Measurements from ENCODE around the gene LDB2.

The LDB2 gene

GRCh38 chr4:16868674-16869073 lies 29.8 kb downstream of the LDB2 start:
- H3K4me3 ChIP-seq (ENCODE audit: low read depth, low read length) = no peak overlapping the region
- no peak for TF ChIP-seq CTCF (IDR thresholded peaks at IDR 0.05; ENCODE audit: control insufficient read depth, extremely low read depth, insufficient read depth)
- no peak for DNase-seq (ENCODE audit: low read depth)

DNA sequence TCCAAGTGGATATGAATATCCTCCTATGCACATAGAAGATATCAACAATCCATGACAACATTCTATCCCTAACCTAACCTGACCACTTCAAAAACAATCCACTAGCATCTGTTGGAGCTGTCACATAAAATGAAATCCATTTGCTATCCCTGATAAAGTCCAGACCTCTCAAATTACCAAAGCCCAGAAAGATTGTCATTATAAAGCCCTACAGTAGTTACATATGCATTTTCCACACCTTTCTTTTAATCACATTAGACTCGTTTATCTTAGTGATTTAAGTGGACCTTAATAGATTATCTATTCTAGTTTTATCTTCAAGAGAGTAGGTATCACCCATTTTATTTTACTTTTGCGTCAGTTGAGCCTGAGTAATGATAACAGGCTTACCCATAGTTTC lies 30.6 kb downstream of the LDB2 start:
- H3K4me3 ChIP-seq (ENCODE audit: low read depth, low read length) = no peak overlapping the region
- TF ChIP-seq CTCF (IDR thresholded peaks at IDR 0.05; ENCODE audit: control insufficient read depth, extremely low read depth, insufficient read depth) = no peak
- DNase-seq (ENCODE audit: low read depth) = no peak

DNA sequence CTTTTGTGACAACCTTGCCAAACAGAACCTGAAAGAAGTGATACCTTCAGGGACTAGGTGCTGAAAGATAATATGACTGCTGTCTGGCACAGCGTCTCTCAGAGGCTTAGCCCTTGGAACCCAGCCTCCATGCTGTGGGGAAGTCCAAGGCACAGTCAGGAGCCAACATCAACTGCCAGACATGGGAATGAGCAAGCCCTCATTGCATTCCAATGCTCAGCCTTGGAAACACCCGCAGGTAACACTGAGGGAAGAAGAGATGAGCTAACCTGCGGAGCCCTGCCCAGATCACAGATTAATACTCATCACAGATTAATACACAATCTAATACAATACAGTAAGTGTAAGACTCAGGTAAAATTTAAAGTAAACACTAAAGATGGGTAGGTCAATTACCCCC lies 31.5 kb downstream of the LDB2 start:
- no peak for TF ChIP-seq CTCF (IDR thresholded peaks at IDR 0.05; ENCODE audit: control insufficient read depth, extremely low read depth, insufficient read depth)
- H3K4me3 ChIP-seq (ENCODE audit: low read depth, low read length) = no peak overlapping the region
- no peak for DNase-seq (ENCODE audit: low read depth)

- no peak for TF ChIP-seq CTCF (IDR thresholded peaks at IDR 0.05; ENCODE audit: control insufficient read depth, extremely low read depth, insufficient read depth)
- DNase-seq (ENCODE audit: low read depth) = no peak
- H3K4me3 ChIP-seq (ENCODE audit: low read depth, low read length) = no peak overlapping the region
These were observed 32.6 kb downstream of the LDB2 start for GRCh38 chr4:16865897-16866283.

- DNase-seq (ENCODE audit: low read depth) = no peak
- no peak for TF ChIP-seq CTCF (IDR thresholded peaks at IDR 0.05; ENCODE audit: control insufficient read depth, extremely low read depth, insufficient read depth)
- H3K4me3 ChIP-seq (ENCODE audit: low read depth, low read length) = no peak overlapping the region
These were observed 33.1 kb downstream of the LDB2 start for GRCh38 chr4:16865209-16865896.

GRCh38 chr4:16864199-16864598 lies 34.2 kb downstream of the LDB2 start:
- no peak for DNase-seq (ENCODE audit: low read depth)
- no peak for TF ChIP-seq CTCF (IDR thresholded peaks at IDR 0.05; ENCODE audit: control insufficient read depth, extremely low read depth, insufficient read depth)
- H3K4me3 ChIP-seq (ENCODE audit: low read depth, low read length) = no peak overlapping the region

DNA sequence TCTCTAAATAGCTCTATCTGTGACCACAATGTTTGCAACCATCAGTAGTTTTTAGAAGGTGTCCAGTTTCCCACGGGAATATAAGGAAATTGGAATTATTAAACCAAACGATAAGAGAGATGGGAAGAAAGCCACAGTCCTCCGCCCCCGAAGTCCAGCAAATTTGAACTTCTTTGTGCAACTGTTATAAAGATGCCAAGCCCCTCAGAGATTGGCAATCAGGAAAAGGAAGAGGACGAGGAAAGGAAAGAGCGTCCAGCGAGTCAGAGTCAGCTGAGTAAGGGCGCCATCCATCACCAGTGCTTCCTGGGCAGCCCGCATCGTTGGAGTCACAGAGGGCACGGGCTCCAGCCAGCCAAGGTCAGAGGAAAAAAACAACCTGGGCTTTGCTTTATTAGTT lies 35.7 kb downstream of the LDB2 start:
- no peak overlapping the region for H3K4me3 ChIP-seq (ENCODE audit: low read depth, low read length)
- no peak for TF ChIP-seq CTCF (IDR thresholded peaks at IDR 0.05; ENCODE audit: control insufficient read depth, extremely low read depth, insufficient read depth)
- DNase-seq (ENCODE audit: low read depth) = no peak

All from LNCaP clone FGC (cell line).